Stimulated activated CD4-positive, alpha-beta T cell treated with anti-CD3 and anti-CD28 coated beads, Interleukin-1b, Interleukin-23, amount 100 ng/mL, for 24 hours (primary cell): ENCODE data around the gene TMEM14C.

Experiments
- DNase-seq, 4 experiments: peaks; one replicate each; pipeline ENCODE4 v3.0.0-alpha.2; 2020; ENCODE audit warnings: low read depth in 4 of 4, low spot score in 1 of 4

Gene TMEM14C

DNA sequence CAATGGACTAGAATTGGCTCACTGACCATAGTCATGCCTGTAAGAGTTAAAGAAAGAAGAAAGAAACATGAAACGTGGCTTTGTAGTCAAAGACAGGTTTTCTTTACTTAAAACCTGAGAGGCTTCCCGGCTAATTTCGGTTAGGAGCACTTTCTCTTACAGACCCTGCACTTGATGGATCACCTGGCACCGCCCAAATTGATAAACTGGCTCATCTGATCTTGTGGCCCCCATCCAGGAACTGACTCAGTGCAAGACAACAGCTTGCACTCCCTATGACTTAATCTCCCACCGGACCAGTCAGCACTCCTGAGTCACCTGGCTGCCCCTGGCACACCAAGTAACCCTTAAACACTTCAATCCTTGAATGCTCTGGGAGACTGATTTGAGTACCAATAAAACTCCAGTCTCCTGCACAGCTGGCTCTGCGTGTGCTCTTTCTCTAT lies 37.0 kb downstream of the TMEM14C start:
- no peak for DNase-seq

- DNase-seq = no peak
Observed at GRCh38 chr6:10763006-10763405, 40.1 kb downstream of the TMEM14C start.

DNA sequence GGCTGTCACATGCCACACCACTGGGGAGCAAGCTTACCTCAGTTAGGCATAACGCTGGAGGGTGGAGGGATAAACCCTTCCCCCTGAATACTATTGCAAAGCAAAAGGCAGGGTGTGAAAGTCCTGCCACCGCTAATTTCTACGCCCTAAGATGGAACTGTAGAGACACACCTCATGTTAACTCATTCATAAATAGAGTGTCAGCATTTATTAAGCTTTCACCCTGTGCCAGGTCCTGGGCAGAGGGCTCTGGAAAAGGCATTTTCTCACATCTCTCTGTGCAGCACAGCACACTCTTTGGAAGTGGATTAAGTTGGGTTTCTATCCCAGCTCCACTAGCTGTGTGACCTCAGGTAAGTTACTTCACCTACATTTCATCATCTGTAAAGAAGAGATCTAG lies 46.5 kb downstream of the TMEM14C start:
- no peak for DNase-seq

GRCh38 chr6:10771371-10771894 lies 48.6 kb downstream of the TMEM14C start:
- DNase-seq = no peak

- no peak for DNase-seq
Observed at GRCh38 chr6:10778230-10778629, 55.4 kb downstream of the TMEM14C start.

GRCh38 chr6:10779076-10779475 lies 56.2 kb downstream of the TMEM14C start:
- no peak for DNase-seq
